ENCODE results near the gene CUL7. TPM values are rescaled to one million over a fixed set of nuclear protein-coding genes. Genes with fewer than 3 reads are reported as not detected.

CUL7 gene
- total and polyA plus RNA-seq, 2 of the 8 experiments (the other 6 are each of a cell fraction or from before 2014, with no cell fraction given), result 10.8 to 15.0 TPM

DNA sequence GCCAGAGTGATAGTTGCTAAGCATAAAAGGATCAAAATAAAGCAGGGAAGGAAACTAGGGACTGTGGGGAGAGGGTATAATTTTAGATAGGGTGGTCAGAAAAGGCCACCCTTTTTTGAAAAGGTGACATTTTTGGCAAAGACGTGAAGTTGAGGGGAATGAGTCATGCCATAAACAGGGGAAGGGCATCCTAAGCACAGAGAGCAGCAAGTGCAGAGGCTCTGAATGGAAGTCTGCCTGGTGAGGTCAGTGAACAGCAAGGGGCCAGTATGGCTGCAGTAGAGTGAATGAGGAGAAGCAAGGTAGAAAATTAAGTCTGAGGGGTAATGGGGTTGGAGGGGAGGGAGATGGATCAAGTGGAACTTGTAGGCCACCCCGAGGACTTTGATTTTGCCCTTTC is 8.2 kb upstream of the CUL7 start:
- DNase-seq (ENCODE audit: low read depth in 1 of 2, low spot score in 2 of 2), result no peak
- H3K4me3 ChIP-seq (ENCODE audit: extremely low read depth in 1 of 4, insufficient read depth in 2 of 4, low read depth in 3 of 4, low read length in 4 of 4), result no peak overlapping the region
- no peak overlapping the region for H3K4me2 ChIP-seq (ENCODE audit: insufficient read depth in 1 of 2, low read depth in 2 of 2, low read length in 2 of 2)
- no peak for FAIRE-seq
- H3K4ac ChIP-seq (replicated peaks; ENCODE audit: insufficient read length, low read depth, low read length), result no peak overlapping the region
- no peak overlapping the region for H3K56ac ChIP-seq (replicated peaks; ENCODE audit: insufficient read length, low read depth, low read length)
- H2BK15ac ChIP-seq (ENCODE audit: low read length), result no peak overlapping the region
- no peak overlapping the region for H3K14ac ChIP-seq (ENCODE audit: insufficient read length)
- H2BK120ac ChIP-seq (replicated peaks; ENCODE audit: low read depth, low read length), result no peak overlapping the region
- ChIA-PET POLR2A (ENCODE audit: partially characterized antibody) (interaction anchor here (1.2 kb wide), 1 partner anchor 10 kb away, joined by 5 read pairs; no protein-coding TSS in a partner anchor), CTCF (ENCODE audit: partially characterized antibody) (interaction anchor here (2.0 kb wide), 1 partner anchor 9 kb away, joined by 7 read pairs; no protein-coding TSS in a partner anchor)
- H2AK5ac ChIP-seq (ENCODE audit: low read depth, low read length), result no peak overlapping the region
- H4K5ac ChIP-seq (ENCODE audit: insufficient read length, low read depth, low read length), result no peak overlapping the region
- no peaks in the 10 kb centered on the region for H3K9me3 ChIP-seq (ENCODE audit: insufficient read depth in 2 of 2, low read depth in 1 of 2, low read length in 1 of 2)
- peaks cover 10% of the 10 kb centered on the region; the same call in 1 of the 2 replicates for H3K23me2 ChIP-seq (ENCODE audit: low read depth, low read length)
- H4K8ac ChIP-seq (ENCODE audit: extremely low read depth, insufficient read depth, low read length), result no peak overlapping the region
- H3K27ac ChIP-seq (ENCODE audit: low read depth, low read length), result no peak overlapping the region
- H4K20me1 ChIP-seq (replicated peaks in 1 of 2; ENCODE audit: control insufficient read depth in 1 of 2, insufficient read depth in 2 of 2, low read length in 2 of 2), result no peaks in the 10 kb centered on the region
- H3K36me3 ChIP-seq (ENCODE audit: control insufficient read depth in 2 of 4, insufficient read depth in 4 of 4, low read length in 3 of 4), result peaks cover 0 to 4% (median 1%) of the 10 kb centered on the region in 4 experiments; a peak in 4 of 8 replicates
- no peak overlapping the region for H3K18ac ChIP-seq (ENCODE audit: extremely low read depth, low read length)
- H2BK12ac ChIP-seq (ENCODE audit: low read depth, low read length), result no peak overlapping the region
- no peak overlapping the region for H3K9ac ChIP-seq (replicated peaks in 1 of 4; ENCODE audit: extremely low read depth in 1 of 4, low read depth in 3 of 4, low read length in 3 of 4)
- H3K4me1 ChIP-seq (replicated peaks in 1 of 4; ENCODE audit: control insufficient read depth in 3 of 4, insufficient read depth in 4 of 4, low read length in 3 of 4), result peaks cover 4 to 10% (median 5%) of the 10 kb centered on the region in 4 experiments; a peak in 5 of 7 replicates
- H4K91ac ChIP-seq (replicated peaks; ENCODE audit: insufficient read length, low read length), result no peak overlapping the region
- no peak overlapping the region for H2BK5ac ChIP-seq (ENCODE audit: low read depth, low read length)
- no peaks in the 10 kb centered on the region for H3K27me3 ChIP-seq (replicated peaks in 1 of 4; ENCODE audit: control insufficient read depth in 3 of 4, extremely low read depth in 1 of 4, insufficient read depth in 3 of 4, low read length in 3 of 4)
- H2AFZ ChIP-seq (ENCODE audit: low read length), result no peak overlapping the region
- H3K79me1 ChIP-seq (ENCODE audit: low read depth, low read length), result peaks cover 10% of the 10 kb centered on the region
- 85% methylated on average over 2 of the region's 2 CpGs; no CpG with 5 or more reads in 1 of the 2 experiments for WGBS, 2 experiments (ENCODE audit: extremely low coverage in 1 of 2, insufficient coverage in 1 of 2, insufficient read length in 1 of 2, insufficient replicate concordance in 2 of 2, low coverage in 1 of 2, low lambda C conversion rate in 2 of 2, missing lambda C conversion rate in 1 of 2)
- H2BK20ac ChIP-seq (ENCODE audit: low read length), result no peak overlapping the region
- H3K79me2 ChIP-seq (ENCODE audit: control insufficient read depth in 1 of 2, insufficient read depth in 2 of 2, low read length in 2 of 2), result peaks cover 6 to 16% of the 10 kb centered on the region in 2 experiments; a peak in 3 of 4 replicates
- no peak overlapping the region for H3K23ac ChIP-seq (ENCODE audit: insufficient read length)
- TF ChIP-seq KDM4A (IDR thresholded peaks at IDR 0.05; ENCODE audit: low read depth, low read length, severe bottlenecking), result no peak
- TF ChIP-seq USF2 (IDR thresholded peaks at IDR 0.05; ENCODE audit: low read length), result no peak
- TF ChIP-seq SIRT6 (IDR thresholded peaks at IDR 0.05; ENCODE audit: low read length), result no peak
- no peak for TF ChIP-seq EZH2 (IDR thresholded peaks at IDR 0.05; ENCODE audit: low read depth, low read length, severe bottlenecking)
- no peak for TF ChIP-seq RXRA (IDR thresholded peaks at IDR 0.05; ENCODE audit: insufficient read depth, low read depth, low read length)
